GM12801 (cell line): ENCODE measurements around the gene VSTM5.

Experiments
- CTCF ChIP-seq: IDR thresholded peaks from one replicate; pipeline ENCODE4 v1.5.1; 2011; ENCODE audit warnings: control low read depth; ENCODE audit not compliant: insufficient read length; ENCODE audit errors: extremely low read depth

VSTM5 gene

DNA sequence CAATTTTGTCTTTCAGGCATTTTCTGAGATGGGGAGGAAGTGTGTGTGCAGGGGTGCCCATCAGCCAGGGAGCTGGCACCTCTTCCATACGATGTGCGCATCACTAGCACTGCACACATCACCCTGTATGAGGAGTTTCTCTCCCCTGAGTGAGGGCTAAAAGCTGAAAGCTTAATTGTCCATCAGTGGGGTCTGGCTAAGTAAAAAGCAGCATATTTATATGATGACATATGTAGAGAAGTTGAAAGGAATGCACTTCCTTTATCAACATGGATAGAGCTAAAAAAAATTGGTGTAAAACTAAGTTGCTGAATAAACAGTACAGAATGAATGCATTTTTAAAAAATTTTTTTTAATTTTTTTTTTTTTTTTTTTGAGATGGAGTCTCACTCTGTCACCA is 4.0 kb downstream of the VSTM5 start:
- TF ChIP-seq CTCF: no peak

DNA sequence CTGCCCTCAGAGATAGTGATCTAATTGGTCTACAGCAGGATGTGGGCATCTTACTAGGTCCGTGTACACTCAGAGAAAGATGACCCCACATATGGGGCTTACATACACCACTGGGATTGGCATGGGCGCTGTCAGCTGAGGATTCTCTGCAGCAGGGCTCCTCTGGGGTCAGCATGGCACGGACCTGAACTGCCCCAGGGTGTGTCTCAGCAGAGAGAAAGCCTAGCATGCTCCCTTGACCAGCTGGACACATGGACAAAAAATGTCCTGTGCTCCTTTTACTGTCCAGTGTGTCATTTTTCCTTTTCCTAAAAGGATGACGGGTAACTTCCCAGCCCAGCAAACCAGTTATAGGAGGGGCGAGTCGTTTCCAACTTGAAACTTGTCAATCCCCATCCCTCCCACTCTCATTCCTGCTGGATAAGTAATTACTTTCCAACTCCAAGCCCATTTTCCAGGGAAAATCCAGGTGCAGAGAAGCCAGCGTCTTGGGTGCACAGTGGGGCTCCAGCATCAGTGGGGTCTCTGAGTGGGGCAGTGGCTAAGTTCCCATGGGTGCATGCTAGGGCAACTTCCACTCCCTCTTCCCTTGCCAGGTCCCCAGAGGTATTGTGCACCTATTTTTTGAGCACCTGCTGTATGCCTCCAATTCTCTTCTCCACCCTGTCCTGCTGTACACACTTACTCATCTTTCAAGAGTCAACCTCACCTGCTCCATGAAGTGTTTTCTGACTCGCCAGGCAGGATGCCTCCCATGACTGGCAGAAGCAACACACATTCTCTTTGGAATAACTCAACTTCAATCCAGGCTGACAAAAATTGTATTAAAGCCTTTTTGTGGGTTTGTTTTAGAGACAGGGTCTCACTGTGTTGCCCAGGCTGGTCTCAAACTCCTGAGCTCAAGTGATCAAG is 5.0 kb downstream of the VSTM5 start:
- no peak for TF ChIP-seq CTCF

- TF ChIP-seq CTCF: no peak
Measured at GRCh38 chr11:93844568-93844967, 5.8 kb downstream of the VSTM5 start.

GRCh38 chr11:93843906-93844305 is 6.5 kb downstream of the VSTM5 start:
- TF ChIP-seq CTCF: no peak

DNA sequence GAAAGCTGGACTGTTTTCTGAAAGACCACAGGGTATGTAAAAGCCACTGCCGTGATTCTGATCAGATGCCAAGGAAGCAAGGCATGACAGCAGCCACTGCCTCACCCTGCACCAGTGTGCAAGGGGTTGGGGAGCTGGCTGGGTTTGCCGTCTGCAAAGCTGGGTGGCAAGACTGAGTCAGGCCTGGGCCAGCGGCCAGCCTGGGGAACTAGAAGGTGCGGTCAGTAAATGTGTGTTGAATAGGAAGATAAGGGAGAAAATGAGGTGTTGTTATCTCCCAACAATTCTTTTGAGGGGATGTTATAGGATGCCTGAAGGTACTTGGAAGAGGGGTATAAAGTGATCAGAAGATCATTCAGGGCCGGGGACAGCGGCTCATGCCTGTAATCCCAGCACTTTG is 8.0 kb downstream of the VSTM5 start:
- no peak for TF ChIP-seq CTCF

DNA sequence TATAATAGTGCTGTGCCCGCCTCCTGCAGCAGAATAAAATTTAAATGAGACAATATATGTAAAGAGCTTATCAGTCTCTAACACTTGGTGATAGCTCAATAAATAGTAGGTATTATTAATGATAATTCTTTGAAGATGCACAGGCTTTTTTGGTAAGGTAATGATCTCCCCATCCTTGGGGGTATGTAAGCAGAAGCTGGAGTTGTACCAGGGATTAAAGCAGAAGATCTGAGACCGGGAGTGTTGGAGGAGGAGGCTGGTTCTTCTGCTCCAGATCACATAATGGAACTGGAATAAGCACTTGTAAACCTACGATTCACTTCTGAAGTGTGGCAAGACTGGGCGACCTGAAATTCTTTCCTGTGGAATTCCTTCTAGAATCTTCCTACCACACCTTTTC is 8.4 kb downstream of the VSTM5 start:
- no peak for TF ChIP-seq CTCF

GRCh38 chr11:93841446-93841845 is 9.0 kb downstream of the VSTM5 start:
- no peak for TF ChIP-seq CTCF
